Activated CD8-positive, alpha-beta T cell treated with anti-CD3 and anti-CD28 coated beads, Interleukin-2, amount 10 ng/mL, durations not matched to agents 7 days and 5 days (primary cell): ENCODE data around the gene PPP3R1. TPM values are rescaled to one million over a fixed set of nuclear protein-coding genes. Genes with fewer than 3 reads are reported as not detected.
A peak's percentile ranks its signal among the peaks of the same experiment; 100 is the strongest.

Source experiments
- ATAC-seq: fragments of 150-1000 bp; cut with Tn5 transposase; one replicate; pipeline ENCODE4 v1.10.0; 2021; ENCODE audit warnings: moderate library complexity
- CTCF ChIA-PET: fragments of 350-600 bp; sonication (Branson Sonifier 250); formaldehyde crosslinking; loops from one replicate; lab custom pipeline; 2021; ENCODE audit warnings: antibody characterized with exemption; lab: Charles Lee
- POLR2A ChIA-PET: fragments of 350-600 bp; sonication (Branson Sonifier 250); formaldehyde crosslinking; loops from one replicate; lab custom pipeline; 2021; ENCODE audit warnings: antibody characterized with exemption; lab: Charles Lee
- DNase-seq: peaks from one replicate; pipeline ENCODE4 v3.0.0-alpha.2; 2020
- H3K27ac Mint-ChIP-seq: one replicate; pipeline ENCODE4 v1.8.0; 2021; ENCODE audit warnings: mild to moderate bottlenecking, mixed read lengths
- H3K27me3 Mint-ChIP-seq: one replicate; pipeline ENCODE4 v1.8.0; 2021; ENCODE audit warnings: low read depth, mixed read lengths
- H3K36me3 Mint-ChIP-seq: one replicate; pipeline ENCODE4 v1.8.0; 2021; ENCODE audit warnings: low read depth, mixed read lengths
- H3K4me1 Mint-ChIP-seq: one replicate; pipeline ENCODE4 v1.8.0; 2021; ENCODE audit warnings: low read depth, mixed read lengths
- H3K4me3 Mint-ChIP-seq: one replicate; pipeline ENCODE4 v1.8.0; 2021; ENCODE audit warnings: mild to moderate bottlenecking, mixed read lengths
- H3K9me3 Mint-ChIP-seq: one replicate; pipeline ENCODE4 v1.8.0; 2022; ENCODE audit warnings: mixed read lengths; ENCODE audit not compliant: insufficient read depth
- total RNA-seq, 2 experiments: library from RNA; stranded (reverse); gene quantifications; one replicate each; pipeline ENCODE4 v1.2.3, GENCODE V29; 2021

The PPP3R1 gene
- total RNA-seq, 2 experiments from 2014 or later, result 67.6 to 71.8 TPM

DNA sequence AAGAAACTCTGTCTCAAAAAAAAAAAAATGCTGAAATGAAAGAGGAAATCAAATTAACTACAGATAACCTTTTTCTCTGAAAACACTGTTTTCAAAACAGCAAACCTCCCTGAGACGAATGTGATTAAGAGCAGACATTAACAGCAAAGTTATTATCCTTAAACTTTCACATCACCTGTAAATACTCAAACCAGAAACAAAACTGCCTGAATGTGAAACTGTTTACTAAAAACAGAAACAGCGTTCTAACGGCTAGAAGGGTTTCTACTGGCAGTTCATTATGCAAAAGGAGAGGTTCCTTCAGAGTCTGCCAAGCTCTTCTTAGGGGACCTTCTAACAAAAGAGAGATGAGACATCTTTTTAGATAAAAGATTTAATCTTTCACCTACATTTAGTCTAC is 48.7 kb downstream of the PPP3R1 start:
- no peaks in the 10 kb centered on the region for H3K27me3 Mint-ChIP-seq
- ATAC-seq (peak; percentile 34), DNase-seq (no peak)
- peaks cover 51% of the 10 kb centered on the region for H3K4me1 Mint-ChIP-seq
- peak overlapping the region; percentile 69 for H3K27ac Mint-ChIP-seq
- POLR2A ChIA-PET, result interaction anchor here (1.0 kb wide), 1 partner anchor 46 kb away, joined by 4 read pairs; the partner anchor contains the start of gene PNO1
- peak overlapping the region; percentile 47 for H3K4me3 Mint-ChIP-seq
- H3K9me3 Mint-ChIP-seq, result no peaks in the 10 kb centered on the region
- peaks cover 20% of the 10 kb centered on the region for H3K36me3 Mint-ChIP-seq
- CTCF ChIA-PET, result interaction anchor here (0.7 to 1.8 kb wide), 5 partner anchors 18 to 82 kb away, joined by 3 to 6 read pairs (median 4); partner anchors contain the start of gene PNO1

DNA sequence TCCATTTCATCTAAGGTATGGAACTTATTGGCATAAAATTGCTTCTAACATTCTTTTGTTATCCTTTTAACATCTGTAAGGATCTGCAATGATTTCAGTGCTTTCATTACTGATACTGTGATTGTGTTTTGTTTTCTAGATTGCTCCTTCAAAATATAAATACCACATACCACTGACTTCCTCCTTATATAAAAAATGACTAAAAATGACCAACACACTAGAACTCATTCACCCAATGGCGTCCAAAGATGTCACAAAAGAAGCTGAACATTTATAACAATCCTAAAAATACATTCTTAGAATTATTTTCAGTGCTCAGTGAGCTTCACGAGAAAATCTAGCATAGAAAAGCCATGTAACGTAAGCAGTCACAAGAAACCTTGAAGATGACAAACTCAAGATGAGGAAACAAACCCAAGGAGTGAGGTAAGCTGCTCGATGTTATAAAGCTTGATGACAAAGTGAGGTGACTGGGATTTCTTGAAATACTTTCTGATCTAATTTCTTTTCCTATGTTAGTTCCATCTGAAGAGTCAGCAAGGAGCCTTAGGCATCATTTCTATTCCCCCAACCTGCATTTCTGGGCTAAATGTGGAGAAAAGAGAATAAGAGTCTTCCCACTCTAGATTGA is 52.1 kb downstream of the PPP3R1 start:
- ATAC-seq (no peak), DNase-seq (no peak)
- POLR2A ChIA-PET, result no interaction called here
- CTCF ChIA-PET, result interaction anchor here (0.7 to 1.6 kb wide), 3 partner anchors 12 to 83 kb away, joined by 3 to 4 read pairs (median 4); no protein-coding TSS in a partner anchor
- Mint-ChIP-seq H3K36me3 (peaks cover 14% of the 10 kb centered on the region), H3K9me3 (no peaks in the 10 kb centered on the region), H3K27ac (no peak overlapping the region), H3K4me3 (no peak overlapping the region), H3K27me3 (no peaks in the 10 kb centered on the region), H3K4me1 (peaks cover 32% of the 10 kb centered on the region)

DNA sequence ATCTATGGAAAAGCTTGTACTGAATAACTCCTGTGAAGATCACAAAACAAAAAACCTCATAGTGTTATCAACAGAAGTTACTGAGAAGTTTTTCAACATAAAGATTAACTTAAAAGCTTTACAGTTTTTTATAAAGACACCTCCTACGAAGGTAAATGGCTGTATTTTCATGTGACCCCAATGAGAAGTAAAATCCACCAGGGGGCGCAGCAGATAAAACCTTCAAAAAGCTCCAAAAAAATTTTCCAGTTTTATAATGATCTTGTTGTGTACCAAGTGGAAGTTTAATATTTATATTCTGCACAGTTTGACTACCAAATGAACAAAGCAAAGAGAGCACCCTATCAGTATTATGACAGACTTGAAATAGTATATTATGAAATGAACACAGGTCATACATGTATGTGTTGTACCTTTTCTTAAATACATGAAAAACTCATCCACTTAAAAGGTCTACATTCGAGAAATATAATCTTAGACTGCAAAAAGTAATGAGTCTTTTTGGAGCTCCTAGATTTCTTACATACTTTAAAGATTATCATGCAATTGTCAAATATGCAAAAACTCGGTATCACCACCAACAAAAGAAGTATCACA is 56.1 kb downstream of the PPP3R1 start:
- ATAC-seq, result no peak

DNA sequence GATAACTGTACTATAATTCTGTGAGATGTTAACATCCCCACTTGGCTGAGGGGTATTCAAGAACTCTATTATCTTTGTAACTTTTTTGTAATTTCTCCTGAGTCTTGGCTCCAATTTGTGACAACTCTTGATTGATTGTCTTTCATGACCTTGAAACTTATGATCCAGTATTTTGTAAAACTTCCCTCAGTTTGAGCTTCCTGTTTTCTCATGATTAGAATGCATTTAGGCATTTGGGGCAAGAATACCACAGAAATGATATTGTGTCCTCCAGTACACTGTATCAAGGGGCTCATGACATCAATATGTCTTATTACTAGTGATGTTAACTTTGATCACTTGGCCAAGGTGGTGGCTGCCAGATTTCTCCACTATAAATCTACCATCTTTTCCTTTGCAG is 57.2 kb downstream of the PPP3R1 start:
- Mint-ChIP-seq H3K27ac (no peak overlapping the region), H3K4me1 (peaks cover 11% of the 10 kb centered on the region), H3K27me3 (no peaks in the 10 kb centered on the region), H3K36me3 (peaks cover 3% of the 10 kb centered on the region), H3K4me3 (no peak overlapping the region), H3K9me3 (no peaks in the 10 kb centered on the region)
- POLR2A ChIA-PET, result interaction anchor here (0.6 to 0.7 kb wide), 2 partner anchors 17 to 29 kb away, joined by 3 to 4 read pairs; no protein-coding TSS in a partner anchor
- DNase-seq, result no peak
- ATAC-seq, result no peak
- CTCF ChIA-PET, result interaction anchor here (0.6 to 6.4 kb wide), 12 partner anchors 10 to 190 kb away, joined by 3 to 41 read pairs (median 7); partner anchors contain the start of gene PPP3R1

More for the DNA sequence above, 56.1 kb downstream of the PPP3R1 start:
- Mint-ChIP-seq H3K36me3 (peaks cover 3% of the 10 kb centered on the region), H3K9me3 (no peaks in the 10 kb centered on the region), H3K27ac (no peak overlapping the region), H3K4me1 (peaks cover 13% of the 10 kb centered on the region), H3K27me3 (no peaks in the 10 kb centered on the region), H3K4me3 (no peak overlapping the region)
- POLR2A ChIA-PET, result no interaction called here
- CTCF ChIA-PET, result interaction anchor here (0.7 to 6.4 kb wide), 32 partner anchors 9 to 245 kb away, joined by 3 to 41 read pairs (median 4); partner anchors contain the start of genes C1D and PPP3R1
- DNase-seq, result peak; percentile 55

DNA sequence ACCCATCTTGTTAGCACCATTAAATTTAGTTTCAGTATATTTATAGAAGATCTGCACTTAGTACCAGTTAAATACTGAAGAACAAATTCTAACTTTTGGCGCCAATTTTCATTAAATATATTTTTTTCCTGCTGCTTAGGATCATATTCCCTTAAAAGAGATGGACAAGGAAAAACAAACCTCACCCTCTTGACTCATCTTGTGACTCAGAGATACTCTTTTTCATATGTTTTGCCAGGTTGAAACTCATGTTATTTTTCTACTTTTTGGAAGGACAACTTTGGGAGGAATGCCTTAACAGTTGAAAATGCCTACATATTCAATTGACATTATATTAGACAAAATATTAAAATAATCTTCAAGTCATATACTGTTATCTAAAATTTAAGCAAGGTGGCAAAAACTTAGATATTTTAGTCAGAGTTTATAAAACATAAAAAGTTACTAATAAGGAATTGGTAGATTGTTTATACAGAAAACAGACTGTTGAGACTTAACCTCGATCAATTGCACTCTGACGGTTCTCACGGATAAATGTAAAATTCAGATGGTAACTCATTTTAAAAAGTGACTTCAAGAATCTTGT is 58.5 kb downstream of the PPP3R1 start:
- Mint-ChIP-seq H3K9me3 (no peaks in the 10 kb centered on the region), H3K4me3 (no peak overlapping the region), H3K27me3 (no peaks in the 10 kb centered on the region), H3K4me1 (peaks cover 14% of the 10 kb centered on the region), H3K36me3 (peaks cover 3% of the 10 kb centered on the region), H3K27ac (no peak overlapping the region)
- ATAC-seq (no peak), DNase-seq (no peak)
- ChIA-PET CTCF (interaction anchor here (0.9 to 6.4 kb wide), 4 partner anchors 9 to 89 kb away, joined by 3 to 41 read pairs (median 10); no protein-coding TSS in a partner anchor), POLR2A (no interaction called here)

DNA sequence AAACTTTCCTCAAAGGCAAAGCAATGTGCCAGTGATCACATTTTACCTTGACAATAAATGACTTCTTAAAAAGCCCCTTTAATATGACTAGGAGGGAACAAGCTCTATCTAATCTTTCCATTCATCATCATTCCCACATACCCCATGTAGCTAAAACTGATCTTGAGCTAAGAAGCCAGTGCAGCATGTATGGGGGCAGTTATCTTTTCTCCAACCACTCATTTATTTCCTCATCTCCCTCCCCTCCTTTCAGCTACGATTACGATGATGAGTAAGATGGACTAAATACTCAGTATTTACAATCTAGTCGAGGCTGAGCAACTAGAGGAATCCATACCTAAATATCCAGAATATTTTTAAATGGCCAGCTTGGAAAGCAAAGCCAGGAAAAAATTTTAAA is 59.2 kb downstream of the PPP3R1 start:
- ChIA-PET CTCF (interaction anchor here (0.9 to 6.4 kb wide), 4 partner anchors 8 to 90 kb away, joined by 3 to 41 read pairs (median 10); no protein-coding TSS in a partner anchor), POLR2A (interaction anchor here (1.2 kb wide), 1 partner anchor 36 kb away, joined by 3 read pairs; the partner anchor contains the start of gene PNO1)
- peaks cover 16% of the 10 kb centered on the region for H3K4me1 Mint-ChIP-seq
- no peak overlapping the region for H3K27ac Mint-ChIP-seq
- ATAC-seq, result no peak
- DNase-seq, result no peak
- H3K27me3 Mint-ChIP-seq, result no peaks in the 10 kb centered on the region
- no peaks in the 10 kb centered on the region for H3K9me3 Mint-ChIP-seq
- H3K4me3 Mint-ChIP-seq, result no peak overlapping the region
- peaks cover 3% of the 10 kb centered on the region for H3K36me3 Mint-ChIP-seq

DNA sequence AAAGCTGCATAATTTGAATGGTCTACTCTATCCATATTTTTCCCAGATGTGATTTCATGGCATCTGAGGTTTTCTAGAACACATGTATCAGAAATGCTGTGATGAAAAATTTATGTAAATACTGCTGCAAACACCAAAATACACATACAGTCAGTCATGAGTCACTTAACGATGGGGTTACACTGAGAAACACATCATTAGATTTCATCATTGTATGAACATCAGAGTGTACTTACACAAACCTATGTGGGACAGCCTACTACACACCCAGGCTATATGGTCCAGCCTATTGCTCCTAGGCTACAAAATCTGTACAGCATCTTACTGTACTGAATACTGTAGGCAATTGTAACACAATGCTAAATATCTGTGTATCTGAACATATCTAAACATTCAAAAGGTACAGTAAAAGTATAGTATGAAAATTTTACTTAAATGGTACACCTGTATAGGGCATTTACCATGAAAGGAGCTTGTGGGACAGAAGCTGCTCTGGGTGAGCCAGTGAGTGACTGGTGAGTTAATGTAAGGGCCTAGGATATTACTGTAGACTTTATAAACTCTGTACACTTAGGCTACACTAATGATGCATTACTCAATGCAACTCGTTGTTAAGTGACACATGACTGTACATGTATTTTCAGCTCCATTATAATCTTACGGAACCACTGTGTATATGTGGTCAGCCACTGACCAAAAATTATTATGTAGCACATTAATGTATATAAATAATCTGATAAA is 61.2 kb downstream of the PPP3R1 start:
- no peak overlapping the region for H3K27ac Mint-ChIP-seq
- no peaks in the 10 kb centered on the region for H3K9me3 Mint-ChIP-seq
- H3K4me1 Mint-ChIP-seq, result peaks cover 15% of the 10 kb centered on the region
- DNase-seq (no peak), ATAC-seq (peak; percentile 27)
- no peaks in the 10 kb centered on the region for H3K27me3 Mint-ChIP-seq
- ChIA-PET CTCF (interaction anchor here (0.7 to 1.6 kb wide), 4 partner anchors 13 to 580 kb away, joined by 3 to 5 read pairs (median 3); no protein-coding TSS in a partner anchor), POLR2A (no interaction called here)
- no peak overlapping the region for H3K4me3 Mint-ChIP-seq
- H3K36me3 Mint-ChIP-seq, result peaks cover 12% of the 10 kb centered on the region

DNA sequence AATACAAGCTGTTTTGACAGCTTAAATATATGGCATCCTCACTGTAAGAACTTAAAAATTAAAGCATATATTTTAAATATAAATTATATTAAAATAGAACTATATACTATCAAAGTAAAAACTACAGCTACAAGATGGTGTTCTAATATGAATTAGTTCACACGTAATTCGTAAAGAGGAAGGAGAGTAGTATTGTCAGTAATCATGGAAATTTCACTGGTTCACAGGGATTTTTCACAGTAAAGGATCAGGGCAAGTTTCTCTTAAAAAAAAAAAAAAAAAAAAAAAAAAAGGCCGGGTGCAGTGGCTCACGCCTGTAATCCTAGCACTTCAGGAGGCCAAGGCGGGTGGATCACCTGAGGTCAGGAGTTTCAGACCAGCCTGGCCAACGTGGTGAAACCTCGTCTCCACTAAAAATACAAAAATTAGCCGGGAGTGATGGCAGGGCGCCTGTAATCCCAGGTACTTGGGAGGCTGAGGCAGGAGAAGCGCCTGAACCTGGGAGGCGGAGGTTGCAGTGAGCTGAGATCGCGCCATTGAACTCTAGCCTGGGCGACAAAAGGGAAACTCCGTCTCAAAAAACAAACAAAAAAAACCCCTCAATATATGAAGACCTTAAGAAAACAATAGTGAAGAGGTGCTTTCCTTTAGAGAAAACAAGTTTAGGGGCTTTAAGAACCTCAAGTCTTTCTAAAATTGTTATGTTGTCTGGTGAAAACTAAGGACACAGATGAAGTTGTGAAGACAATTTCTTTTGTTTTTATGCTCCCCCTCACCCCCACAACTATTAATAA is 62.1 kb downstream of the PPP3R1 start:
- H3K4me1 Mint-ChIP-seq, result peaks cover 17% of the 10 kb centered on the region
- ATAC-seq (no peak), DNase-seq (no peak)
- POLR2A ChIA-PET, result no interaction called here
- CTCF ChIA-PET, result interaction anchor here (0.5 to 2.5 kb wide), 7 partner anchors 12 to 93 kb away, joined by 3 to 8 read pairs (median 3); no protein-coding TSS in a partner anchor
- no peak overlapping the region for H3K4me3 Mint-ChIP-seq
- no peaks in the 10 kb centered on the region for H3K27me3 Mint-ChIP-seq
- H3K9me3 Mint-ChIP-seq, result no peaks in the 10 kb centered on the region
- H3K36me3 Mint-ChIP-seq, result peaks cover 18% of the 10 kb centered on the region
- peak overlapping the region; percentile 8 for H3K27ac Mint-ChIP-seq

DNA sequence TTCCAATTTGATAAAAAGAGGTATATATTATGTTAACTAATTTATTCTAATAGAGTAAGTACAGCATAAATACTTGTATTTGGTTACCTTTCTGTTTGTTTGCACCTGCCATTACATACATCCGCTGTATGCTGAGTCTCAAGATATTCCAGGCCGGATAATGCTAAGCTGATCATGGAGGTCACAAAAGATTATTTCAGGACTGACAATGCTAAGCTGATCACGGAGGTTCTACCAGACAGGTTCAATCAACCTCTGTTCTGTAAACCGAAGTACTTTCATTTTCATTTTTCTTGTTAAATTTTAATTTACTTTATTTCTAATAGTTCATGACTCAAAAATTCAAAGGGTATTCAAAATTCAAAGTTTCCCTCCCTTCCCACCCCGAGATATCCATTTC is 63.5 kb downstream of the PPP3R1 start:
- H3K9me3 Mint-ChIP-seq, result no peaks in the 10 kb centered on the region
- H3K4me3 Mint-ChIP-seq, result no peak overlapping the region
- H3K4me1 Mint-ChIP-seq, result peaks cover 17% of the 10 kb centered on the region
- ChIA-PET POLR2A (interaction anchor here (0.6 kb wide), 1 partner anchor 63 kb away, joined by 3 read pairs; no protein-coding TSS in a partner anchor), CTCF (interaction anchor here (0.7 to 2.5 kb wide), 6 partner anchors 9 to 94 kb away, joined by 3 to 8 read pairs (median 6); no protein-coding TSS in a partner anchor)
- H3K27ac Mint-ChIP-seq, result no peak overlapping the region
- H3K36me3 Mint-ChIP-seq, result peaks cover 25% of the 10 kb centered on the region
- H3K27me3 Mint-ChIP-seq, result no peaks in the 10 kb centered on the region
- no peak for DNase-seq
- no peak for ATAC-seq

DNA sequence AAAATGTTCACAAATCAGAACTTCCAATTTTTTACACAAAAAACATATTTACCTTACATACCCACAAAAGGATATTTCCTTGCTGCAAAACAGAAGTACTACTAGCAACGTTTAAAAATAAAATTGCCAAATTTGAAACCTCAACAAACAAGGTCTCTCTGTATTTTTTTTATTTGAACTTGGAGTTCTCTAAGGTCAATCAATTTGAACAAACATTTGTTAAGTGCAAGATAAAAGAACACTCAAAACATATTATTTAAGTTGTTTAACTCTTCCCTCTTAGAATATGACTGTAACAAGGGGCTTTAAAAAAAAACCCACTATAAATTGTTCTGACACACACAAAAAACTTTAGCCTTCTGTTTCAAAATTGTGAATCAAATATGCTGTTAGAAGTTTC is 65.0 kb downstream of the PPP3R1 start:
- peaks cover 15% of the 10 kb centered on the region for H3K4me1 Mint-ChIP-seq
- peaks cover 33% of the 10 kb centered on the region for H3K36me3 Mint-ChIP-seq
- H3K27me3 Mint-ChIP-seq, result no peaks in the 10 kb centered on the region
- no peak overlapping the region for H3K4me3 Mint-ChIP-seq
- H3K9me3 Mint-ChIP-seq, result no peaks in the 10 kb centered on the region
- ChIA-PET POLR2A (no interaction called here), CTCF (interaction anchor here (1.2 to 3.9 kb wide), 4 partner anchors 12 to 65 kb away, joined by 3 to 38 read pairs (median 14); no protein-coding TSS in a partner anchor)
- no peak for DNase-seq
- H3K27ac Mint-ChIP-seq, result no peak overlapping the region
- no peak for ATAC-seq
